Ascending aorta (tissue), 2 donors: ENCODE measurements around the gene ANKRD13A. TPM values are rescaled to one million over a fixed set of nuclear protein-coding genes. Genes with fewer than 3 reads are reported as not detected.

Experiments
- DNase-seq, 2 donors: peaks; one replicate each; pipeline ENCODE4 v3.0.0-alpha.2; 2019; ENCODE audit warnings: low spot score in 2 of 2
- H3K27ac ChIP-seq, 2 donors: fragments of 200-600 bp; sonication (generic); one replicate each; pipeline ENCODE4 v1.5.1; 2016 to 2017; ENCODE audit warnings: mild to moderate bottlenecking in 1 of 2
- H3K27me3 ChIP-seq: fragments of 200-600 bp; sonication (generic); one replicate; pipeline ENCODE4 v1.5.1; 2017
- H3K36me3 ChIP-seq, 2 donors: fragments of 200-600 bp; sonication (generic); one replicate each; pipeline ENCODE4 v1.5.1; 2016
- H3K4me1 ChIP-seq, 2 donors: fragments of 200-600 bp; sonication (generic); one replicate each; pipeline ENCODE4 v1.5.1; 2016 to 2017; ENCODE audit warnings: mild to moderate bottlenecking in 1 of 2
- H3K4me3 ChIP-seq, 2 donors: fragments of 200-600 bp; sonication (generic); one replicate each; pipeline ENCODE4 v1.5.1; 2016 to 2017; ENCODE audit warnings: mild to moderate bottlenecking in 1 of 2
- H3K9me3 ChIP-seq, 2 donors: fragments of 200-600 bp; sonication (generic); one replicate each; pipeline ENCODE4 v1.5.1; 2016
- intact Hi-C: fragments of 100-400 bp; cut with DNase I; formaldehyde crosslinking; loops from one replicate; pipeline ENCODE4 v1.15.1; 2023
- total RNA-seq: library from RNA; depleted of rRNA; stranded (reverse); fragments of >200 nt; gene quantifications from one replicate; pipeline ENCODE4 v1.1.0, GENCODE V29; 2016
- TF ChIP-seq, protein P1 (sequence below), 3 experiments: fragments of 200-600 bp in 2 of 3; fragments of 450-650 bp in 1 of 3; sonication (generic) in 2 of 3; IDR thresholded peaks; one replicate each; pipeline ENCODE4 v1.5.1; 2016 to 2019; ENCODE audit warnings: antibody characterized with exemption in 3 of 3, mild to moderate bottlenecking in 1 of 3, moderate library complexity in 1 of 3

The ANKRD13A gene
- 199 TPM for total RNA-seq

DNA sequence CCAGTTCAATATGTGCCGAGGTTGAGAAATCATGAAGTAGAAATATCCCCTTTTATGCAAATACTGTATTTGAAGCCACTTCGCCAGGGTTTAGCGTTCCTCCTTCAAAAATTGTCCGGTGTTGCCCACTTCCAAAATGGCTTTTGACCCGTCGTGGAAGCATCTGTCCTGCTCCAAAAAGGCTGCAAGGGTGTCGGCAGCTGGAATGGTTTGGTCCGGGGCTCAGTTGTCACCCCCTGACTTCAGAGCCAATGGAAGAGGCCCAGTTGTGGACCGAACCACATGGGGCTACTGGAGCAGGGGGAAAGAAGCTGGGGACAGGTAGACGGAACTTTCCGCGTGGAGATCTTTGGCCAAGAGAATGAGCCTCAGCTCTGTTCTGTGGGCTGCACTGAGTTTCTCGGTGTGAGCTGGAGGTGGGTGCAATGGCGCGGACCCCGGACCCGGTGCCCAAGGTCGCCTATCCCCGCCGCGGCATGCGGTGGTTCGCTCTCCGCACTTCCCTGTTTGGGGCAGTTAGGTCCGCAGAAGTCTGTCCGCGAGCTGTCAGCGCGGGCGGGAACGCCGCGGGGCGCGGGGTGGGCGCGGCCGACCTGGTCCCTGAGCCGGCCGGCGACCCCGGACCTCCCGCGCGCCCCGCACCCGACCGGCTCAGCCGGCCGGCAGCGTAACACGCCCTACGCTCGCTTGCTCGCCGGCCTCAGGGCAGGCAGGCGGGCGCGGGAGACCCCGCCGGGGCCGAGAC, at the start of gene ANKRD13A:
ANKRD13A (plus strand) TSS at position 527 of the 745 bp plus-strand sequence. CDS start 259 bp downstream, outside the sequence.
- no peaks in the 10 kb centered on the region for H3K9me3 ChIP-seq
- peak within 1 kb of the TSS; percentile 74 to 80 for H3K27ac ChIP-seq
- peaks cover 7 to 22% of the 10 kb centered on the region in 2 donors for H3K4me1 ChIP-seq
- no peaks in the 10 kb centered on the region for H3K27me3 ChIP-seq
- TF ChIP-seq, protein P1, sequence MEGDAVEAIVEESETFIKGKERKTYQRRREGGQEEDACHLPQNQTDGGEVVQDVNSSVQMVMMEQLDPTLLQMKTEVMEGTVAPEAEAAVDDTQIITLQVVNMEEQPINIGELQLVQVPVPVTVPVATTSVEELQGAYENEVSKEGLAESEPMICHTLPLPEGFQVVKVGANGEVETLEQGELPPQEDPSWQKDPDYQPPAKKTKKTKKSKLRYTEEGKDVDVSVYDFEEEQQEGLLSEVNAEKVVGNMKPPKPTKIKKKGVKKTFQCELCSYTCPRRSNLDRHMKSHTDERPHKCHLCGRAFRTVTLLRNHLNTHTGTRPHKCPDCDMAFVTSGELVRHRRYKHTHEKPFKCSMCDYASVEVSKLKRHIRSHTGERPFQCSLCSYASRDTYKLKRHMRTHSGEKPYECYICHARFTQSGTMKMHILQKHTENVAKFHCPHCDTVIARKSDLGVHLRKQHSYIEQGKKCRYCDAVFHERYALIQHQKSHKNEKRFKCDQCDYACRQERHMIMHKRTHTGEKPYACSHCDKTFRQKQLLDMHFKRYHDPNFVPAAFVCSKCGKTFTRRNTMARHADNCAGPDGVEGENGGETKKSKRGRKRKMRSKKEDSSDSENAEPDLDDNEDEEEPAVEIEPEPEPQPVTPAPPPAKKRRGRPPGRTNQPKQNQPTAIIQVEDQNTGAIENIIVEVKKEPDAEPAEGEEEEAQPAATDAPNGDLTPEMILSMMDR (IDR thresholded peaks at IDR 0.05), result no peak
- intact Hi-C loops, result loop anchor here (1.0 to 10.0 kb wide), 7 partner anchors 25 to 1437 kb away; partner anchors contain the start of genes ARPC3, C12orf76, ISCU and PPTC7
- H3K4me3 ChIP-seq, result peak within 1 kb of the TSS; percentile 91 to 93
- no peaks in the 10 kb centered on the region for H3K36me3 ChIP-seq
- peak; percentile 71 to 96 for DNase-seq

DNA sequence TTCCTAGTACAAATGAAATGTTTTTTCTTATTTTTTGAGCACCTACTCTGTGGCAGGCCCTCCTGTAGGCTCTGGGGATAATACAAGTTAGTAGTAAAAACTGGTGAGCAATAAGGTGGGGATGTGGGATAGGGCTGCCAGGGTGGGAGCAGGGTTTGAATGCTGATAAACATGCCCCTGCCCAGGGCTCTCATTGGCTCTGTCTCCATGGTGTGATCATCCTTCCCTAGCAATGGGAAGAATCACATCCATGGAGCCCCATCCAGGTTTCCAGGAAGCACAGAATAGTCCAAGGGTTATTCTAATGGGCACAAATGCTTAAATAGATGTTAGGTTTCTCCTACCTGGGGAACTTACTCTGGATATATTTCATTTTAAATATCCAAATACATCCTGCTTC, 48.6 kb upstream of the ANKRD13A start:
- Histone ChIP-seq H3K36me3 (peaks cover 15 to 31% of the 10 kb centered on the region in 2 donors), H3K4me3 (no peak overlapping the region), H3K4me1 (peaks cover 16 to 35% of the 10 kb centered on the region in 2 donors), H3K27me3 (no peaks in the 10 kb centered on the region), H3K27ac (peak overlapping the region; percentile 77 to 78), H3K9me3 (no peaks in the 10 kb centered on the region)
- TF ChIP-seq, protein P1 (IDR thresholded peaks at IDR 0.05), result no peak
- intact Hi-C loops, result loop anchor here (2.0 kb wide), 1 partner anchor 48 kb away; the partner anchor contains the start of gene ANKRD13A
- no peak for DNase-seq

DNA sequence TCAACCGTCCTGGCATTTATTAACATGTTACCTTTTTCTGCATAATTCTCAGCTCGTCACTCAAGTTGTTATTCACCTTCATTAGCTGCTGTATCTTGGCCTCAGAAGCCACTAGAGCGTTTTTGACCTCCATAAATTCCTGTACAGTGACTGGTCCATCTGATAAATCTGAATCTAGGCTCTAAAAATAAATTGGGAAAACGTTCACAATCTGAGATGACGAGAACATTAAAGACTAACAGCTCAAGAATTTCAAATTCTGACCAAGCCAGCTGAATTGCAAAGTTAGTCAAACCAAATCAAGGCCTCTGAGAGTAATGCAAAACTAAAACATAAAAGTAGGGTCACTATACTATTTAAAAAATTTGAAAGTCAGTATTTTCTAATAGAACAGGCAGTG, 48.1 kb upstream of the ANKRD13A start:
- Histone ChIP-seq H3K27ac (peak overlapping the region; percentile 77 to 78), H3K36me3 (peaks cover 15 to 37% of the 10 kb centered on the region in 2 donors), H3K4me1 (peaks cover 16 to 35% of the 10 kb centered on the region in 2 donors), H3K9me3 (no peaks in the 10 kb centered on the region), H3K27me3 (no peaks in the 10 kb centered on the region), H3K4me3 (no peak overlapping the region)
- DNase-seq, result no peak
- intact Hi-C loops, result loop anchor here (2.0 kb wide), 1 partner anchor 48 kb away; the partner anchor contains the start of gene ANKRD13A
- TF ChIP-seq, protein P1 (IDR thresholded peaks at IDR 0.05), result no peak

DNA sequence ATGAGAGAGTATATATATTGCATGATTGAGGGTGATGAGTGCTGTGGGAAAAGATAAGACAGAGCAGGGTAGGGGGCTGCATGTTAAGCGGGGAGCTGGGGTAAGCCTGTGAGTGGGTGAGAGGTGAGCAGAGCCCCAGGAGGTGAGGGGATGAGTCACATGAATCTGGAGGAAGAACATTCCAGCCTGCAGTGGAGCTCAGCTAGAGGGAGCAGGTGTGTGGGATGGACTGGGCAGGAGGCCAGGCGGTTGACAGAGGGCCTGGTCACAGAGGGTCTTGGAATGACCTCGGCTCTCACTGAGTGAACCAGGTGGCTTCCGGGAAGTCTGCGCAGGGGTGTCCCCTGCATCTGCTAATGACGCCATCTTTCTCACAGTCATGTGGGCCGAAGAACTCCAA, 47.5 kb upstream of the ANKRD13A start:
- H3K4me1 ChIP-seq, result peaks cover 13 to 32% of the 10 kb centered on the region in 2 donors
- H3K27ac ChIP-seq, result peak overlapping the region; percentile 77 to 78
- intact Hi-C loops, result loop anchor here (2.0 kb wide), 1 partner anchor 47 kb away; the partner anchor contains the start of gene ANKRD13A
- H3K27me3 ChIP-seq, result no peaks in the 10 kb centered on the region
- H3K9me3 ChIP-seq, result no peaks in the 10 kb centered on the region
- no peak for DNase-seq
- no peak overlapping the region for H3K4me3 ChIP-seq
- peaks cover 15 to 42% of the 10 kb centered on the region in 2 donors for H3K36me3 ChIP-seq
- TF ChIP-seq, protein P1 (IDR thresholded peaks at IDR 0.05), result no peak

DNA sequence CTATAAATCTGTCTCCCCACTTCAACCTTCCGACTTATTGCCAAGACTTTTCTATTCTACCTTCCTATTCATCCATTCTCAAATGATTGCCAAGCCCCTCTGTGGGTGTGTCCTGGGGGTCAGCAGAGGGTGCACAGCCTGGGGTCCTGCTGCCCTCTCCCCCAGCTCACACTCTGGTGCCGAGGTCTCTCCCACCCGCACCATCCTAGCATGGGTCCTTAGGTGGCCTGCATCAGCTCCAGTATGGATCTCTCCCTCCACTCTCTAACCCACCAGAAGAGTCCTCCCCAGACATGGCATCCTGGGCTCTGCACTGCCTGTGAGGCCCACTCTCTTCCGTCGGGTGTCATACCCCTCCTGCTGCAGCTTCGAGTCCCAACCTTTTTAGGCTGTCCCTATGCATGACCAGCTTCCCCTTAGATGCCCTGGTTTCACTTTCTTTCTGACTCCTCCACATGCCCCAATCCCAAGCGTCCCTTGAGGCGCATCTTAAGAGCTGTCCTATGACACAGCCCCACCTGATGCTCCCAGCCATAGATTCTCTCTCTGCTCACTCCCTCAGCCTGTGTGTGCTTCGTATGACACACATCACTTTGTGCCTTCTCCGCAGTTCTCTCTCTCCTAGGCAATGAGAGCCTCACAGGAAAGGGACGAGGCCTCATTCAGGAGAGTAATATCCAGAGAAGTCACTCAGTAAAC, 46.9 kb upstream of the ANKRD13A start:
- no peak overlapping the region for H3K4me3 ChIP-seq
- peaks cover 15 to 46% of the 10 kb centered on the region in 2 donors for H3K36me3 ChIP-seq
- TF ChIP-seq, protein P1 (IDR thresholded peaks at IDR 0.05), result no peak
- intact Hi-C loops, result no loop called here
- no peak for DNase-seq
- H3K27me3 ChIP-seq, result no peaks in the 10 kb centered on the region
- peaks cover 13 to 29% of the 10 kb centered on the region in 2 donors for H3K4me1 ChIP-seq
- peak overlapping the region; percentile 77 to 78 for H3K27ac ChIP-seq
- H3K9me3 ChIP-seq, result no peaks in the 10 kb centered on the region
